Neural progenitor cell (in vitro differentiated cells): Measurements from ENCODE around the gene ITM2C. TPM values are rescaled to one million over a fixed set of nuclear protein-coding genes. Genes with fewer than 3 reads are reported as not detected.

Experiments
- DNase-seq: peaks from one replicate; pipeline ENCODE4 v3.0.0-alpha.2; 2016; ENCODE audit warnings: low spot score
- H2AFZ ChIP-seq: fragments of 200-600 bp; sonication (generic); replicated peaks from 2 replicates; pipeline ENCODE4 v1.6.1; 2016; ENCODE audit warnings: antibody characterized with exemption
- H3F3A ChIP-seq: fragments of 200-600 bp; sonication (generic); 2 replicates; pipeline ENCODE4 v1.6.1; 2016; ENCODE audit warnings: antibody characterized with exemption, low read depth
- H3K27ac ChIP-seq: fragments of 200-600 bp; sonication (generic); 2 replicates; pipeline ENCODE4 v1.5.1; 2016; ENCODE audit warnings: mild to moderate bottlenecking
- H3K27me3 ChIP-seq: fragments of 200-600 bp; sonication (generic); 2 replicates; pipeline ENCODE4 v1.6.1; 2016; ENCODE audit warnings: mild to moderate bottlenecking, moderate library complexity
- H3K36me3 ChIP-seq: fragments of 200-600 bp; sonication (generic); 2 replicates; pipeline ENCODE4 v1.5.1; 2016
- H3K4me1 ChIP-seq: fragments of 200-600 bp; sonication (generic); 2 replicates; pipeline ENCODE4 v1.6.1; 2016; ENCODE audit warnings: mixed run types
- H3K4me2 ChIP-seq: fragments of 200-600 bp; sonication (generic); 2 replicates; pipeline ENCODE4 v1.6.1; 2016
- H3K4me3 ChIP-seq: fragments of 200-600 bp; sonication (generic); 2 replicates; pipeline ENCODE4 v1.5.1; 2016
- H3K79me2 ChIP-seq: fragments of 200-600 bp; sonication (generic); 2 replicates; pipeline ENCODE4 v1.6.1; 2016; ENCODE audit warnings: low read depth
- H3K9ac ChIP-seq: fragments of 200-600 bp; sonication (generic); 2 replicates; pipeline ENCODE4 v1.6.1; 2016
- H3K9me3 ChIP-seq: fragments of 200-600 bp; sonication (generic); 2 replicates; pipeline ENCODE4 v1.5.1; 2016; ENCODE audit warnings: low read depth
- H4K20me1 ChIP-seq: fragments of 200-600 bp; sonication (generic); 2 replicates; pipeline ENCODE4 v1.6.1; 2016; ENCODE audit warnings: low read depth
- H3K27ac Mint-ChIP-seq: 3 replicates; pipeline ENCODE4 v1.8.0; 2021; ENCODE audit warnings: mixed read lengths
- H3K27me3 Mint-ChIP-seq: 2 replicates; pipeline ENCODE4 v1.8.0; 2022; ENCODE audit warnings: low read depth, mild to moderate bottlenecking, inconsistent platforms, moderate library complexity, mixed read lengths; ENCODE audit not compliant: insufficient read depth
- H3K36me3 Mint-ChIP-seq: 3 replicates; pipeline ENCODE4 v1.8.0; 2021; ENCODE audit warnings: mixed read lengths
- H3K4me1 Mint-ChIP-seq: 3 replicates; pipeline ENCODE4 v1.8.0; 2021; ENCODE audit warnings: mixed read lengths
- H3K4me3 Mint-ChIP-seq: 3 replicates; pipeline ENCODE4 v1.8.0; 2021; ENCODE audit warnings: mild to moderate bottlenecking, moderate library complexity, mixed read lengths
- H3K9me3 Mint-ChIP-seq: 3 replicates; pipeline ENCODE4 v1.8.0; 2020; ENCODE audit warnings: mixed read lengths
- EZH2 ChIP-seq: fragments of 200-600 bp; sonication (generic); IDR thresholded peaks from 2 replicates; pipeline ENCODE4 v1.6.1; 2017; ENCODE audit warnings: antibody characterized with exemption, mild to moderate bottlenecking, moderate library complexity
- EZH2phosphoT487 ChIP-seq: fragments of 200-600 bp; sonication (generic); IDR thresholded peaks from 2 replicates; pipeline ENCODE4 v1.6.1; 2017; ENCODE audit warnings: antibody characterized with exemption
- total RNA-seq: library from RNA; depleted of rRNA; stranded (reverse); fragments of >200 nt; gene quantifications from 2 replicates; pipeline ENCODE4 v1.2.3, GENCODE V29; 2015; ENCODE audit warnings: low replicate concordance
- TF ChIP-seq, protein P1 (sequence below): fragments of 200-600 bp; sonication (generic); IDR thresholded peaks from 2 replicates; pipeline ENCODE4 v1.5.1; 2017; ENCODE audit warnings: antibody characterized with exemption, mild to moderate bottlenecking

ITM2C gene
- total RNA-seq, 1 donor from 2014 or later: 84.6 TPM

DNA sequence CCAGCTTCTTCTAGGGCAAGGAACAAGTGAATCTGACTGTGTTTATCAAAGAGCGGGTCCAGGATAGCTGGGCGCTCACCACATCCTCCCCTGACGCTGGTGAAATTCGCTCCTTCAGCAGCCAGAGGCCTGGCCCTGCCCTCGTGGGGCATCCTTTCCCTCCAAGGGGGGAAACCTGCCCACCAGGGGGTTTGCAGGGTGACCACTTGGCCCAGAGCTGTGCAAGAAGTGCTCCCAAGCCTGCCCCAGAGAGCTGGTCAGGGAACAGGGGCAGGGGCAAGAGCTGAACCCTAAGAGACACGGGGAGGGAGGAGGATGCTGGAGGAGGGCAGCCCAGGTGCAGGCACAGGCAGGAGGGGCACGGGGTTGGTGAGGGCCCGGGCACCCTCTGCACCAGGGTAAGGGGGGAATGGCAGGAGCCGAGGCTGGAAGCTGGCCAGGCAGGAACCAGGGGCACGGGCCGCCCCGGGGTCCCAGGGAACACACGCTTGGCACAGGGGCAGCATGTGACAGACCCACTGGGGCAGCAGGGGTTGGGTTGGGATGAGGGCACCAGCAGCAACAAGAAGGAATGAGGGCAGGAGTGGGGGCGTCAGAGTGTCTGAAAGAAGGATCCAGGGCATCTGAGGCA is 63.1 kb downstream of the ITM2C start:
- Mint-ChIP-seq H3K27me3 (peaks cover 7% of the 10 kb centered on the region), H3K9me3 (no peaks in the 10 kb centered on the region), H3K4me1 (peaks cover 29% of the 10 kb centered on the region), H3K36me3 (no peaks in the 10 kb centered on the region), H3K27ac (no peak overlapping the region), H3K4me3 (no peak overlapping the region)
- H3K4me2 ChIP-seq: no peak overlapping the region
- H4K20me1 ChIP-seq: no peaks in the 10 kb centered on the region
- H3K27me3 ChIP-seq: no peaks in the 10 kb centered on the region
- H3K36me3 ChIP-seq: no peaks in the 10 kb centered on the region
- H3K4me3 ChIP-seq: no peak overlapping the region
- no peak for DNase-seq
- no peaks in the 10 kb centered on the region for H3K9me3 ChIP-seq
- H3F3A ChIP-seq: no peaks in the 10 kb centered on the region
- no peaks in the 10 kb centered on the region for H3K79me2 ChIP-seq
- no peaks in the 10 kb centered on the region for H3K4me1 ChIP-seq
- no peak overlapping the region for H2AFZ ChIP-seq
- no peak overlapping the region for H3K27ac ChIP-seq
- TF ChIP-seq, protein P1, sequence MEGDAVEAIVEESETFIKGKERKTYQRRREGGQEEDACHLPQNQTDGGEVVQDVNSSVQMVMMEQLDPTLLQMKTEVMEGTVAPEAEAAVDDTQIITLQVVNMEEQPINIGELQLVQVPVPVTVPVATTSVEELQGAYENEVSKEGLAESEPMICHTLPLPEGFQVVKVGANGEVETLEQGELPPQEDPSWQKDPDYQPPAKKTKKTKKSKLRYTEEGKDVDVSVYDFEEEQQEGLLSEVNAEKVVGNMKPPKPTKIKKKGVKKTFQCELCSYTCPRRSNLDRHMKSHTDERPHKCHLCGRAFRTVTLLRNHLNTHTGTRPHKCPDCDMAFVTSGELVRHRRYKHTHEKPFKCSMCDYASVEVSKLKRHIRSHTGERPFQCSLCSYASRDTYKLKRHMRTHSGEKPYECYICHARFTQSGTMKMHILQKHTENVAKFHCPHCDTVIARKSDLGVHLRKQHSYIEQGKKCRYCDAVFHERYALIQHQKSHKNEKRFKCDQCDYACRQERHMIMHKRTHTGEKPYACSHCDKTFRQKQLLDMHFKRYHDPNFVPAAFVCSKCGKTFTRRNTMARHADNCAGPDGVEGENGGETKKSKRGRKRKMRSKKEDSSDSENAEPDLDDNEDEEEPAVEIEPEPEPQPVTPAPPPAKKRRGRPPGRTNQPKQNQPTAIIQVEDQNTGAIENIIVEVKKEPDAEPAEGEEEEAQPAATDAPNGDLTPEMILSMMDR: no peak
- TF ChIP-seq EZH2phosphoT487: no peak
- TF ChIP-seq EZH2: no peak
- no peak overlapping the region for H3K9ac ChIP-seq

Other genes with a start within 250 kb of the ITM2C start
- gene CAB39, start 152.1 kb upstream of the ITM2C start, total RNA-seq: 41.7 and 59.0 TPM in 2 replicates
- not detected in 2 replicates for gene GPR55, start 60.3 kb downstream of the ITM2C start, total RNA-seq
- gene SPATA3, start 131.2 kb downstream of the ITM2C start, total RNA-seq: not detected in 2 replicates
- 2.4 TPM in 2 replicates for gene C2orf72, start 172.6 kb downstream of the ITM2C start, total RNA-seq
- gene PSMD1, start 191.9 kb downstream of the ITM2C start, total RNA-seq: 101 and 132 TPM in 2 replicates